Islet precursor cell (in vitro differentiated cells): ENCODE results near the gene UBTD1.
"Not testable (repeated sequence)": the region's sequence is repeated elsewhere in the genome, so short reads cannot be mapped to it uniquely, and the experiment has no call there.

Experiments used
- DNase-seq: peaks from one replicate; pipeline ENCODE4 v3.0.0-alpha.2; 2018

The UBTD1 gene

GRCh38 chr10:97517096-97517750 is 18.5 kb downstream of the UBTD1 start:
- no peak for DNase-seq

DNA sequence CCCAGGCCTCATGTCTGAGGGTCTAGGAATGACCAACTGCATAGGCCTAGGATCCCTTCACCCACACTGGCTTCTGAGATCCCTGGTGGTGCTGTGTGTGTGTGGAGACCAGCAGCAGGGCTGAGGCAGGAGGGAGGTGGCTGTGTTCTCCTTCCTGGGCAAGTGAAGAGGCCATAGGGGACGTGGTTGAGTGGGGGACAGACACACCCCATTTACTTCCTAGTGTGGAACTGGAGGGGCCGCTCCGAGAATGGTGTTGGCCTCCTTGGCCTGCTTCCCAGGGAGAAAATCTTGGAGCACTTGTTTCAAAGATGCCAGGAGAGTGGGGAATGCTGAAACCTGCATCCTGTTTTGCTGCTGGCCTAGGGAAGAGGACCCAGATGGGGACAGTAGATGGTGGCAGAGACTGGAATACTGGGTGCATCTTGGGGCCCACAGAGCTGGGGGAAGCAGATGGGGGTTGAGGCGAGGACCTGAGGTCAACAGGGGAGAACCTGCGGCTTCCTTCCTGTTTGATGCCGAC is 19.1 kb downstream of the UBTD1 start:
- no peak for DNase-seq

DNA sequence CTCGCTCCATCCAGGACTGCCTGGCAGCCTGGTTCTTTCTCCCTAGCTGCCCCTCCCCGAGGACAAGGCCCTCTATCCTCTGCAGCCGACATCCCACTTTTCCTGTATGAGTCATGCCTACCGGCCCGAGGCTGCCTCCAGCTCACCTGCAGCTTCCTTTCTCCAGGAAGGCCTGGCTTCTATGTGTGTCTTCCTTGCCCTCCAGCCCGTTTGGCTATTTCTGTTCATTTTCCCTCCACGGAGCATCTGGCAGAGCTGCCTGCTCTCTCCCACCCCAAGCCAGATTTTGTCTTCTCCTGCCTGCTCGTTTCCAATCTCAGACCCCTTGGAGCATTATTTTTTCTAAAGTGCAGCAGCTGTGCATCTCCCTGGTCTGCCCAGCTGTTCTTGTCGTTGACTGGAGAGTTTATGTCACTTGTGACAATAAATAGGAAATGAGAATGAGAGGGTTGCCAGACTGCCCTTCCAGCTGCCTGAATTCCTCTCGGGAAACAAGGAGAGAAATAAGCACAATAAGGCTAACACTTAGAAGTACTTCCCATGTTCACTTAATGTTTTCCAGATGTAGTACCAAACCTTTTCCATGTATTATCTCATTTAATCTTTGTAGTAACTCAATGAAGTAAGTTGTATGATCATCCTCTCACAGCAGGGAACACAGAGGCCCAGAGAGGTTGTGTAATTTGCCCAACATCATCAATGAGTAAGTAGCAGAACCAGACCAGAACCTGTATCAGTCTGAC is 19.7 kb downstream of the UBTD1 start:
- DNase-seq: peak; percentile 94

DNA sequence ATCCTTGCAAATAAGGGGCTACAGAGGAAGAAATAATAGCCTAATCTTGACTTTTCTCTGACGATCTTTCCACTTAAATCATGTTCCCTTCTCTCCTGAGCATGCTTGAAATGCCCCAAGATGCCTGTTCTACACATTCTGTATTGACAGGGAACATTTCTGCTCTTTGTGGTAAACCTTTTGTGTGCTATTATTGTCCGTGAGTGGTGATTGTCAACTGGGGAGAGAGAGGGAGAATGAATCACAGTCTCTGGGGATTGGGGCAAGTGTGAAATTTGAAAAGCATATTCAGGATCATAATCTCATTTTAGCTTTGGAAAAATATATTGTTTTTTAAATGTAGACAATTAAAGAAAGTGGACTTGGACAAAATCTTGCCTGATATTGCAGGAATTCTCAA is 20.6 kb downstream of the UBTD1 start:
- no peak for DNase-seq

- DNase-seq: no peak
Measured at GRCh38 chr10:97520520-97520919, 21.8 kb downstream of the UBTD1 start.

DNA sequence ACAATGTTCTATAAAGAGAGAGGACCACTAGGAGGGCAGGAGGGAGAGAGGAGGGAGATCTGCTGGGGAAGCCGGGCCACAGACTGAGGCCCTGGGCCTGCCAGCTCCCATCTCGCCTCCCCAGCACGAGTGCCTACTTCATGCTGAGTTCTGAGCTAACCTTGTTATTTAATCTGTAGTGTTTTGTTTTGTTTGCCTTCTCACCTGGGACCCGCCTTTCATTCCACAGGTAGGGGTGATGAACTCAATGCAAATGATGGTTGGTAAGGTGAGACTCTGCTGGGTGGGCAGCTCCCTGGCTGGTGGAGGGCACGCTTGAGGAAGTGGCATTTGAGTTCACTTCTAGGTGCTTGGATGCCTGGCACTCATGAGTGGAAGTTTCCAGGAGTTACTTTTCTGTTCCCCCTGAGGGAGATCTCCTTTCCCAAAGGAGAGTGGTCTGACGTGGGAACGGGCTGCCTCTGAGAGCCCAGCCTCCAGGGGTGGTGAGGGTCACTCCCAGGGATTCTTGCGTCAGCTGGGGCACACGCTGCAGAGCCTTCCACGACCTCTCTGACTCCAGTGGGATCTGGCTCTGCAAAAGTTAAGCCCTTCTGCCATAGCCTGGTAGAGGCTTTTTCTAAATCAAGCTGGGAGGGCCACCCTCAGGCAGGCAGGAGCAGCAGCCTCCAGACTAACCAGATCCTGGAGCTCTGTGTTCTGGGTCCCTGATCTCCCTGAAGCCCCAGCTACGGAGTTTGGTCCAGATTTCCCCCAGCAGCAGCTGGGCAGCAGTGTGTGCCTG is 22.4 kb downstream of the UBTD1 start:
- no peak for DNase-seq

- no peak for DNase-seq
Measured at GRCh38 chr10:97522071-97522470, 23.3 kb downstream of the UBTD1 start.

- no peak for DNase-seq
Measured at GRCh38 chr10:97522937-97523336, 24.2 kb downstream of the UBTD1 start.

- no peak for DNase-seq
Measured at GRCh38 chr10:97525086-97525485, 26.4 kb downstream of the UBTD1 start.

DNA sequence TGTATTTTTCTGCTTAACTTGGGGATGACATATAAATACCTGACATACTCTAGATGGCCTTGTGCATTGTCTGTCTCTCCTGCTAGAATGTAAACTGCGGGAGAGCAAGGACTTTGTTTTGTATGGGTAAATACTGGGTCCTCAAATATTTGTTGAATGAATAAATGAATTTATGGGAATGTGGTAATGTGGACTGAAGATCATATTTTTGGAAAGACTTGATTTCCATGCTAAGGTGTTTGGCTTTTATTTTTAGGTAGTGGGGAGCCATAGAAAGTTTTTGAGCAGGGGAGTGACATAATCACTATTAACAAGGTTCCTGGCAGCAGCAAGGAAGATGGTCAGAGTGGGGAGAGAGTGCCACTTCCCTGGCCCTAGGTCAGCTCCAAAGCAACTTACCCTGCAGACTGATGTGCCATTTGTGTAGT is 27.0 kb downstream of the UBTD1 start:
- DNase-seq: no peak

- not testable (repeated sequence) for DNase-seq
Measured at GRCh38 chr10:97528876-97529275, 30.2 kb downstream of the UBTD1 start.

- no peak for DNase-seq
Measured at GRCh38 chr10:97529685-97530465, 31.2 kb downstream of the UBTD1 start.

- peak; percentile 67 for DNase-seq
Measured at GRCh38 chr10:97531401-97531986, 32.8 kb downstream of the UBTD1 start.

DNA sequence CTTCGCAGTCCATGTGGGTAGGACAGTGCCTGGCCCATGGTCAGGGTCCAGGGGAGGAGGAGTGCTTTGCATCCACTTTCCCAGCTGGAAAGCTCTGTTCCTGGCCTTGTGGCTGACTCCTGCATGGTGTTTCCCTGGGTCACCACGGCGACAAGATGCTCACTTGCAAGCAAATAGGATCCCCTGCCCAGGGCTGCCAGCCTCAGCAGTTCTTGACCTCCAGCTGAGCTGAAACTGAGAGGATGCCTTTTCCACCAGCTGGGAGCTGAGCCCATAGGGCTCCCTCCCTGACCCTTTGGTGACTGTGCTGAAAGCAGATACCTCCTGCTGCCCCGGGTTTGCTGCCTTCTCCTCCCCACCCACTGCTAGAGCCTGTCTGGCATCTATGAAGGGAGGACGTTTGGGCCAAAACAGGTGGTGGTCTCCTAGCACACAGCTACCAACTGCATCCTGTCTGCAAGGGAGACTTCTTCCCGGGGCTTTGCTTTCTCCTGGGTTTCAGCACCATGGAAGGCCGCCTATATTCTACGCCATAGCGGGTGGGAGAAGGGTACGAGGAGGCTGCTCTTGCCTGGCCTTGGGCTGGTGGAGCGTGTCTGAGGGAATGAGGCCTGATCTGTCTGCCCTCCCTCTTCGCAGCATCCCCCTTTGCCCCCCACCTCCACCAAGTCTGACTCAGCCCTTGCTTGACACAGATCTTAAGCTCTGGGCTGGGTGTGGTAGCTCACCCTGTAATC is 34.4 kb downstream of the UBTD1 start:
- no peak for DNase-seq

DNA sequence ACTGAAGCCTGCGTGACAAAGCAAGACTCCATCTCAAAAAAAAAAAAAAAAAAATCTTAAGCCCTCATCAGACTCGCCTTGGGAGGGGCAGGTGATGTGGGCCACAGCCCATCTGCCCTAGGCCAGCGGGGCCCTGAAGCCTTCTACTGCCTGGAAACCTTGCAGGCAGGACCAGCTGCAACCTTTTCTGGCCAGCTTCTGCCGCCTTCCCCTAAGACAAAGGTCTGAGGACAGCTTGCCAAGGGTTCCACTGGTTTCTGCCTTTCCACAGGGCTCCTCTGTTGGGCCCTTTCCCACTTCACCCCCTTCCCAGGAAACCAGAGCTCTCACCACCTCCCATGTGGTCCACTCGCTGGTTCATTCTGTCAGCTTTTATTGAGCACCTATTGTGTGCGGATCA is 35.2 kb downstream of the UBTD1 start:
- no peak for DNase-seq

DNA sequence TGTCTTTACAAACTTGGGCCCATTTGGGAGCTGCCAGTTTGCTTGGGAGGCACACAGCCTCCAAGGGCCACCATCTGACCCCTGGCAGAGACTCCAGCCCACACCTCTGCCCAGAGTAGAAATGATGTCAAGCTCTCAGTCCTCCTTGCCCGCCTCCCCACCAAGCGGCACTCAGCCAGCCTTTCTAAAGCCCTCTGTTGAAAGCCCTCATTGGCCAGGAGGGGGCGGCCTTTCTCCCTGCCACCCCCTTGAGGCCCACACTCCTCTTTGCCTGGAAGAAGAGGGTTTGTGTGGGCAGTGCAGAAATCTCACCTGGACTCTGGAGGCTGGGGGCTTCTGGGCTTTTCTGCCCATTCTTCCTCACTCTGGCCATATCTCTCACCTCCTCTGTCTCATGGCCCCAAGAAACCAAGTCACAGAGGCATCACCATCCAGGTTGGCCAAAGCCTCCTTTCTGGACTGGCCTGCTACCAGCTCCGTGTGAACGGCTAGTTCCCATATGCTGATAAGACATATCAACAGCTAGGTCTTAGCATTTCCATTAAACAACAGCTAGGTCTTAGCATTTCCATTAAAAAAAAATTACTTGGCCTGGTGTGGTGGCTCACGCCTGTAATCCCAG is 36.1 kb downstream of the UBTD1 start:
- DNase-seq: peak; percentile 84

GRCh38 chr10:97537186-97537869 is 38.6 kb downstream of the UBTD1 start:
- DNase-seq: peak; percentile 57

DNA sequence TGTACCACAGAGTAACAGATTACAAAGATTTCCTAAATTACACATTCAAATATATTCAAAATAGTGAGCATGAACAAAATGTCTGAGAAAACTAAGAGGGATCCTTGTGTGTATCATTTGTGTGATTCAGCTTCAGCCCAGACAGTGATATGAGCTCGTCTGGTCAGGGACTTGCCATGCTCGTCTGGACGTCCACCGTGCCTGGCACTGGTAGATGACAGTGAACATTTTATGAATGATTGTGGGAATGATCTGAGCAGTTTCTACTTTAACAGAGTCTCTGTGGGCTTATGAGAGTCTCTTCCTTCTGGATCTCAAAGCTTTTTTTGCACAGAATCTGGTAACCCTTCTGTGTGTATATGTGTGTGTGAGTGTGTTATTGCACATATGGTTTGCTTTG is 39.7 kb downstream of the UBTD1 start:
- DNase-seq: no peak

DNA sequence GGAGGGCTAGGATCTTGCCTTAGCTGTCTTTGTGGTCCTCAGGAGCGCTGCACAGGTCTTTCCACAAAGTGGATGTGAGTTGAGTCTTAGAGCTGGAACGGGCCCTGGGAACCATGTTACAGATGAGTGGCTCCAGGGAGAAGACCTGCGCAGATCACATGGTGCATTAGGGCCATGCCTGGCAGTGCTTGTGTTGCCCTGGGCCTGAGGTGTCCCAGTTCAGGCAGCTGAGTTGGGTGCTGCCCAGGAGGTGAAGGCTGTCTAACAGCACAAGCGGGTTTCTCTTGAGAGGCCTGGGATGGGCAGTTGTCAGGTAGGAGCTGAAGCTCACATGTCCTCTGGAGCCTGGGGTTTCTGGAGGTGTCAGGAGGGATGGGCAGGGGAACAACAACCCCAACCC is 40.1 kb downstream of the UBTD1 start:
- no peak for DNase-seq

GRCh38 chr10:97539523-97540200 is 40.9 kb downstream of the UBTD1 start:
- peak; percentile 94 for DNase-seq
